ENCODE data around the gene ZBTB17. TPM values are rescaled to one million over a fixed set of nuclear protein-coding genes. Genes with fewer than 3 reads are reported as not detected.

The ZBTB17 gene
- total RNA-seq, 1 donor: 40.0 TPM

DNA sequence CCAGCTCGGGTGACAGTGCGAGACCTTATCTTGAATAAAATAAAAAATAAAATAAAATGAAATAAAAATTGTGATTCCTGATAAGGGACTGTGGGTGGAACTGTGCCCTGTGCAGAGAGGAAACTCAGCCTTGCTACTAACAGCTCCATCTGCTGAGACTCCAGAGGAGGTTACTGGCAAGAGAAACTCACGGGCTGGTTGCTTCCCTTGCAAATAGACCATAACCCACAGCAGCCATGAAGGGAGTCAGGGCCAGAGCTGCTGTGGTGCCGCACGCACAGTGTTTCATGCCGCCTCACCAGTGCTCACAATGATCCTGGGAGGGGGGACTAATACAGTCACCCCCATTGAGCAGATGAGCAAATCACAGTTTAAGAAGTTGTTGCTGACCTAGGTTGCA lies 13.7 kb downstream of the ZBTB17 start:
- Histone ChIP-seq H3K27me3 (ENCODE audit: insufficient read depth, low read length) (no peaks in the 10 kb centered on the region), H3K9me3 (ENCODE audit: low read depth, low read length) (no peaks in the 10 kb centered on the region), H3K4me1 (ENCODE audit: insufficient read depth, low read length) (peaks cover 63% of the 10 kb centered on the region), H3K4me3 (ENCODE audit: low read length) (no peak overlapping the region)

DNA sequence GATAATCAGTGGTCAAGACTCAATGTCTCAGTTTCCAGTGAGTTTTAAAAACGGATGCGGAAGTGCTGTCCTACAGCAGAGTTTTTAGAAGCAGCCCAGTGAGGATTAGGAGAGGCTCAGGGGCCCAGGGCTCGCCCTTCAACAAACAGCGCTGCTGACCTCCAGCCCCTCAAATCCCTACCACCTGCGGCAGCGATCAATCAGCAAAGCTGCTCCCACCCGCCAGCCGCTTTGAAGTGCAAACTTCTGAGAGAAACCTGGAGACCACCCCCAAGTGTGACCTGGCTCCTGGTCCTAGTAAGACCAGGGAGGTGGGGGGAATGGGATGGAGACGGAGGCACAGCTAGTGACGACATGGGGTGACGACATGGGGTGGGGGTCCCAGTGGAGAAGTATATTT lies 14.4 kb downstream of the ZBTB17 start:
- H3K4me3 ChIP-seq (ENCODE audit: low read length): no peak overlapping the region
- H3K4me1 ChIP-seq (ENCODE audit: insufficient read depth, low read length): peaks cover 57% of the 10 kb centered on the region
- no peaks in the 10 kb centered on the region for H3K27me3 ChIP-seq (ENCODE audit: insufficient read depth, low read length)
- H3K9me3 ChIP-seq (ENCODE audit: low read depth, low read length): no peaks in the 10 kb centered on the region

DNA sequence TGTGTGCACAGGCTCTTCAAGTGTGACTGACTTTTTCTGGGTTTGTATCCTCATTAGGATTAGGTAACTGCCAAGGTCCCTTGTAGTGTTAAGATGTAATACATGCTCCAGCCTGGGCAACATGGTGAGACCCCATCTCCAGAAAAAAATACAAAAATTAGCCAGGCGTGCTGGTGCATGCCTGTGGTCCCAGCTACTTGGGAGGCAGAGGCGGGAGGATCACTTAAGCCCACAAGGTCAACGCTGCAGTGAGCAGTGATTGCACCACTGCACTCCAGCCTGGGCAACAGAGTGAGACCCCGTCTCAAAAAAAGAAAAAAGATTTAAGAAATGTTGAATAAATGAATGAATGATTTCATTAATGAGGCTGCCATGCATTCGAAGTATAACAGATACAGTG lies 15.1 kb downstream of the ZBTB17 start:
- Histone ChIP-seq H3K4me1 (ENCODE audit: insufficient read depth, low read length) (peaks cover 50% of the 10 kb centered on the region), H3K9me3 (ENCODE audit: low read depth, low read length) (no peaks in the 10 kb centered on the region), H3K27me3 (ENCODE audit: insufficient read depth, low read length) (no peaks in the 10 kb centered on the region), H3K4me3 (ENCODE audit: low read length) (no peak overlapping the region)

DNA sequence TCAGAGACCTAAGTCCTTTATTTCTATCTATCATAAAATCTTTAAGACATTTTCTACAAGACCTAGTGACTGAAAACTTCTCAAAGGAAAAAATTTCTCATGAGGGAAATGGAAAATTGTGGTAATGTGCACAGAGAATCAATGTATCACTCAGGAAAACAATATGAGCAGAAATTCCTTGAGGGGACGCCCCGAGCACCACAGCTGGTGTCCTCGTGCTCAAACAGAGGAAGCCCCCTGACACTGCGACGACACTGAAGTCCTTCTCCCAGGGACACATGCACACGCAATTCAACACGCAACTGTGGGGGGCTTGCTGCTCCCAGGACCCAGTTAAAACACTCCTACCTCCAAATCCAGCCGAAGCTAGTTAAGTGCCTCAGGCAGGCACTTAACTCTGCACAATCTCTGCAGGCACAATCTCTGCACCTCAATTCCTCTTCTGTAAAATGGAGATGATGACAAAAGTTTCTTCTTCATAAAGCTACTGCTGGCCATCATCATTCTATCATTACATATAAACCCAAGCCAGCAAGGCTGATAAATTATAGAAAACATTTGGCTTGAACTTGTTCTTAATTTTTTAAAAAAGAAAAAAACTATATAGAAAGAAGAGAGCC lies 16.0 kb downstream of the ZBTB17 start:
- Histone ChIP-seq H3K9me3 (ENCODE audit: low read depth, low read length) (no peaks in the 10 kb centered on the region), H3K4me3 (ENCODE audit: low read length) (no peak overlapping the region), H3K27me3 (ENCODE audit: insufficient read depth, low read length) (no peaks in the 10 kb centered on the region), H3K4me1 (ENCODE audit: insufficient read depth, low read length) (peaks cover 42% of the 10 kb centered on the region)

DNA sequence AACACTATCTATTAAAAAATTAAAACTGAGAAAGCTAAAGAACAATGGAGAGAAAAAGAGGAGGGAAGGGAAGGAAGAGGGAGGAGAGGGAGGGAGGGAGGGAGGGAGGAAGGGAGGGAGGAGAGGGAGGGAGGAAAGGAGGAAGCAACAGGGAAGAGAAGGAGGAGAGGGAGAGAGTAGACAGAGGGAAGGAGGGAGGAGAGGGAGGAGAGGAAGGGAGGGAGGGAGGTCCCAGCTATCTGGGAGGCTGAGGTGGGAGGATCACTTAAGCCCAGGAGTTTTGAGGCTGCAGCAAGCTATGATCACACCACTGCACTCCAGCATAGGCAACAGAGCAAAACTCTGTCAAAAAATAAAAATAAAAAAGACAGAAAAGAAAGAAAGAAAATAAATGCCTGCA lies 16.5 kb downstream of the ZBTB17 start:
- no peak overlapping the region for H3K4me3 ChIP-seq (ENCODE audit: low read length)
- no peaks in the 10 kb centered on the region for H3K27me3 ChIP-seq (ENCODE audit: insufficient read depth, low read length)
- H3K9me3 ChIP-seq (ENCODE audit: low read depth, low read length): no peaks in the 10 kb centered on the region
- peaks cover 41% of the 10 kb centered on the region for H3K4me1 ChIP-seq (ENCODE audit: insufficient read depth, low read length)

DNA sequence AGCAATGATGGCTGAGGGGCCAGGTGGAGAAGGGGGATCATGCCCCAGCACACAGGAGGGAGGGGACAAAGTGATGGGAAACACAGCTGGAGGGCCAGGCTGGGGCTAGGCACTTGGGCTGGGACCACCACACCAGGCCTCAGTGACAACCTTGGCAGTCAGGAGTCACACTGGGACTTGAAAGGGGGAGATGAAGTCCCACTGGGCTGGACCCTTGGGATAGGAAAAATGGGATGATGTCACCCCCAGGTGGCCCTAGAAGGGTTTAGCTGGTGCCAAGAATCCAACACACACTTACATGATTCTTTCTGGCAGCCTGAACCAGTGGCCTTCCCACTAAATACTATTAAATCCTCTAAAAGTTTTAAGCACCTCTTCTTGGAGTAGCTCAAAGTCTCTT lies 17.1 kb downstream of the ZBTB17 start:
- H3K27me3 ChIP-seq (ENCODE audit: insufficient read depth, low read length): no peaks in the 10 kb centered on the region
- H3K9me3 ChIP-seq (ENCODE audit: low read depth, low read length): no peaks in the 10 kb centered on the region
- H3K4me3 ChIP-seq (ENCODE audit: low read length): no peak overlapping the region
- peaks cover 42% of the 10 kb centered on the region for H3K4me1 ChIP-seq (ENCODE audit: insufficient read depth, low read length)

DNA sequence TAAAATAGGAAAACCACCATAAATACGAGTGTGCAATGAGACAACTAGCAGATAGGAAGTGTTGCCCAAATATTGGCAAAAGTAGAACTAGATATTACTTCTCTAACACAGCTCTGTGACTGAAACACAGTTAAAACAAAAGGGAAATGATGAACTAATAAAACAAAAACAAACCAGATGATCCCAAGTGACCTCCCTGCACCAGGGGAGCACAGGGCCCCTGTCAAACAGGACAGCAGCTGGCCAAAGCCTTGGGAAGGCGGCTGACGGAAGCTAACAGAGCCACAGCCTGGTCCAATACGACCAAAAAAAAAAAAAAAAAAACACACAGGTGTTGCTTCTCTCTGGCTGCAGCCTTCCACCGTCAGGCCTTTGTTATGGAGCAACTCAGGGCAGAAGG lies 17.8 kb downstream of the ZBTB17 start:
- no peaks in the 10 kb centered on the region for H3K9me3 ChIP-seq (ENCODE audit: low read depth, low read length)
- H3K27me3 ChIP-seq (ENCODE audit: insufficient read depth, low read length): no peaks in the 10 kb centered on the region
- H3K4me1 ChIP-seq (ENCODE audit: insufficient read depth, low read length): peaks cover 42% of the 10 kb centered on the region
- no peak overlapping the region for H3K4me3 ChIP-seq (ENCODE audit: low read length)

DNA sequence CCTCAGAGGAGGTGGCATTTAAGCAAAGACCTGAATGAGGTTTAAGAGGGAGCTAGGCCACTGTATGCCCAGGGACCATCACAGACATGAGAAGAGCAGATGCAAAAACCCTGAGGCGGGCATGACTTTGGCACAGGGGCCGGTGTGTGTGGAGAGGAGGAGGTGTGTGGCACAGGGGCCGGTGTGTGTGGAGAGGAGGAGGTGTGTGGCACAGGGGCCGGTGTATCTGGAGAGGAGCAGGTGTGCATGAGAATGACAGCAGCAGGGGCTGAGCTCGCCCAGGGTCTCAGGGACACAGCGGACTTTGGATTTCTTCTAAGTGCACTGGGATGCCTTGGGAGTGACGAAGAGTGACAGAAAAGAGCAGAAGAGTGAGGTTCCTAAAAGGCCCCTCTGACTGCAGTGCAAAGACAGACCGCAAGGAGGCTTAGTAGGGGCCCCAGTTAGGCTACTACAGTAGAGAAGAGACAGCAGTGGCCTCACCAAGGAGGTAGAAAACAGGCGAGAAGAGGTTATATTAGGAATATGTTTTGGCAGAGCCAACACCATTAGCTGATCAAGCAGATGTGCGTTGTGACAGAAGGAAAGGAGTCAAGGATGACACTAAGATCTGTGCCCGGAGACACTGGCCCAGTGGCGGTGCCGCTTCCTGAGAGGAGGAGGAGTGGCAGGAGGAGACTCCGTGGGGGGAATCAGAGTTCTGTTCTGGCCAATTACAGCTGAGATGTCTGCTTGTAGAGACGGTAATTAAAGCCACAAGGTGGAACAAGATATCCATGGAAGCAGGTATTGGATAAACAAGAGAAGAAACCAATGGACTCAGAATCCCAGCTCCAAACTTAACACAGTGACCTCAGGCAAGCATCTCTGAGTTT lies 18.4 kb downstream of the ZBTB17 start:
- Histone ChIP-seq H3K4me3 (ENCODE audit: low read length) (no peak overlapping the region), H3K27me3 (ENCODE audit: insufficient read depth, low read length) (no peaks in the 10 kb centered on the region), H3K9me3 (ENCODE audit: low read depth, low read length) (no peaks in the 10 kb centered on the region), H3K4me1 (ENCODE audit: insufficient read depth, low read length) (peaks cover 42% of the 10 kb centered on the region)

DNA sequence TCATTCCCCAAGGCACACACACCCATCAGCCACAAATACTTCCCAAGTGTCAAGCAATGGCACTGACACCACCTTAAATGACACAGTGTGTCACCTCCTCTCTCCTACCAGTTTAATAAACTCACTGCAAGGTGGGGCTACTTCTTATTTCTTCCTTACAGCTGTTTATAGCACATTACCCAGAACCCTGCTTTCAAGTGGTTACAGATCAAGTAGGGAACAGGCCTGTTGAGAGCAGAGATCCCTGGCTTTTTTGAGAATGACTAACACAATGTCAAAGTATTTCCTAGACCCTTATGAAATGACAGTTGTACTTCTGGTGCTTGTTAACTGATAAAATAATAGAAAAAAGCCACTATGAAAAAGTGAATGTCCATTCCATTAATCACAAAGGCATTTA lies 19.8 kb downstream of the ZBTB17 start:
- Histone ChIP-seq H3K4me1 (ENCODE audit: insufficient read depth, low read length) (peaks cover 52% of the 10 kb centered on the region), H3K4me3 (ENCODE audit: low read length) (no peak overlapping the region), H3K27me3 (ENCODE audit: insufficient read depth, low read length) (no peaks in the 10 kb centered on the region), H3K9me3 (ENCODE audit: low read depth, low read length) (no peaks in the 10 kb centered on the region)

DNA sequence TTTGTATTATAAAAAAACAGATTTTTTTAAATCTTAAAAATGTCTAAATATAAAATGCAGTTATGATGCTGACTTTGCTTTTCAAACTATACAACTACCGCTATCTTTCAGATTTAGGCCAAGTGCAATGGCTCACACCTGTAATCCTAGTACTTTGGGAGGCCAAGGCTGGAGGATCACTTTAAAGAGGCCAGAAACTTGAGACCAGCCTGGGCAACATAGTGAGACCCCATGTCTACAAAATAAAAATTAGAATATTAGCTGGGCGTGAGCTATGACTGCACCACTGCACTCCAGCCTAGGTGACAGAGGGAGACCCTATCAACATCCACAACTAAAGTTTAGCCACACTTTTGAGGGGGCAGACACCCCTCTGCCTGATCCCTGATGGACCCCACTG lies 20.3 kb downstream of the ZBTB17 start:
- Histone ChIP-seq H3K27me3 (ENCODE audit: insufficient read depth, low read length) (no peaks in the 10 kb centered on the region), H3K4me1 (ENCODE audit: insufficient read depth, low read length) (peaks cover 58% of the 10 kb centered on the region), H3K9me3 (ENCODE audit: low read depth, low read length) (no peaks in the 10 kb centered on the region), H3K4me3 (ENCODE audit: low read length) (no peak overlapping the region)

DNA sequence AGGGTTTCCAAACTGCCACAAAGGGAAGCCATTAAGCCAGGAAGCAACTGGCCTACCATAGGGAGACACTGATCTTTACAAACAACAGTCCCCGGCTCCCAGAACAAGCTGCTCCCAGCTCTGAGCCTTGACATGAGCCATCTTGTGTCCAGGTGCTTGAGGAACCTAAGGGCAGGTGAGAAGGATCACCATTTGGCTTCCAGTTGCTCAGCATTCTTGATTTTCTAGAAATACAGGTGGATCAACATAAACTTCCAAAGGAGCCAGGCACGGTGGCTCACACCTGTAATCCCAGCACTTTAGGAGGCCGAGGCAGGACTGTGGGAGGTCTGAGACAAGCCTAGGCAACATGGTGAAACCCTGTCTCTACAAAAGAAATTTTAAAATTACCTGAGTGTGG lies 21.6 kb downstream of the ZBTB17 start:
- no peaks in the 10 kb centered on the region for H3K9me3 ChIP-seq (ENCODE audit: low read depth, low read length)
- no peaks in the 10 kb centered on the region for H3K27me3 ChIP-seq (ENCODE audit: insufficient read depth, low read length)
- no peak overlapping the region for H3K4me3 ChIP-seq (ENCODE audit: low read length)
- H3K4me1 ChIP-seq (ENCODE audit: insufficient read depth, low read length): peaks cover 70% of the 10 kb centered on the region

DNA sequence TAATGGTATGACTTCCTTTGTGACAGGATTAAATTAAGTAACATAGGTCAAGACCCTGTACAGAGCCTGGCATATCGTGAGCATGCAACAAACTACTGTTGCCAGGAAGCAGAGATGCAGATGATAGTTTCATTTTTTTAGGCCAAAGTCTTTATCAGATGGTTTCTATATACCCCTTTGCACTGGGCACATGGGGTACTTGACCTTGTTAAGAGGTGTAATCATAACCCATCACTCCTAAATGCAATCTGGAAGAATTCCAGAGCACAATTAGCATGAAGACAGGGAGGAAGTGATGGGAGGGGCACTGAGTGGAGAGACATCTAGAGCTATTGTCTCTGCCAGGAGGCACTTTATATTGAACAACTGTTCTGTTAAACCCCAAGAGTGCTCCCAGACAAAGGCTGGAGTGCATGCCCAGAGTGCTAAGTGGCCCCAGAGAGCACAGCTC lies 22.1 kb downstream of the ZBTB17 start:
- Histone ChIP-seq H3K4me1 (ENCODE audit: insufficient read depth, low read length) (peaks cover 73% of the 10 kb centered on the region), H3K27me3 (ENCODE audit: insufficient read depth, low read length) (no peaks in the 10 kb centered on the region), H3K4me3 (ENCODE audit: low read length) (no peak overlapping the region), H3K9me3 (ENCODE audit: low read depth, low read length) (no peaks in the 10 kb centered on the region)

DNA sequence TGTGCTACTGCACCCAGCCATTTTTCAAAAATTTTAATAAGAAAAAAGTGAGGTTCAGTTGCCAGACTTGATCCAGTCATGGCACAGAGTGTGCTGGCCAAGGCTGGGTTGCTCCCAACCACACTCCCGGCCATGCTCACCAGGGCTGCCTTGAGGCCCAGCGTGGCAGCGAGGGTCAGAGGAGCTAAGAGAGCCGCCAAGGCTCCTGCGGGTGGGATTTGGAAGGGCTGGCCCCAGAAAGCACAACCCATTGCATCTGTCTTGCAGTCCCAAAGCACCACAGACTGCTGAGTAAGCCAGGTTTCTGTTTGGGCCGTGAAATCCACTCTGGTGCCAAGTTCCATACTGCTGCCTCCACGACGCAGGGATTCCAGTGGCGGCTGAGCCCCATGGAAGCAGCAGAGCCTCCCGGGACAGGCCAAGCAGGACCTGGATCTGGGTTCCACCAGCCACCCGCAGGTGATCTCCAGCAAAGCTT lies 22.6 kb downstream of the ZBTB17 start:
- no peak overlapping the region for H3K4me3 ChIP-seq (ENCODE audit: low read length)
- no peaks in the 10 kb centered on the region for H3K27me3 ChIP-seq (ENCODE audit: insufficient read depth, low read length)
- H3K4me1 ChIP-seq (ENCODE audit: insufficient read depth, low read length): peaks cover 73% of the 10 kb centered on the region
- H3K9me3 ChIP-seq (ENCODE audit: low read depth, low read length): no peaks in the 10 kb centered on the region

DNA sequence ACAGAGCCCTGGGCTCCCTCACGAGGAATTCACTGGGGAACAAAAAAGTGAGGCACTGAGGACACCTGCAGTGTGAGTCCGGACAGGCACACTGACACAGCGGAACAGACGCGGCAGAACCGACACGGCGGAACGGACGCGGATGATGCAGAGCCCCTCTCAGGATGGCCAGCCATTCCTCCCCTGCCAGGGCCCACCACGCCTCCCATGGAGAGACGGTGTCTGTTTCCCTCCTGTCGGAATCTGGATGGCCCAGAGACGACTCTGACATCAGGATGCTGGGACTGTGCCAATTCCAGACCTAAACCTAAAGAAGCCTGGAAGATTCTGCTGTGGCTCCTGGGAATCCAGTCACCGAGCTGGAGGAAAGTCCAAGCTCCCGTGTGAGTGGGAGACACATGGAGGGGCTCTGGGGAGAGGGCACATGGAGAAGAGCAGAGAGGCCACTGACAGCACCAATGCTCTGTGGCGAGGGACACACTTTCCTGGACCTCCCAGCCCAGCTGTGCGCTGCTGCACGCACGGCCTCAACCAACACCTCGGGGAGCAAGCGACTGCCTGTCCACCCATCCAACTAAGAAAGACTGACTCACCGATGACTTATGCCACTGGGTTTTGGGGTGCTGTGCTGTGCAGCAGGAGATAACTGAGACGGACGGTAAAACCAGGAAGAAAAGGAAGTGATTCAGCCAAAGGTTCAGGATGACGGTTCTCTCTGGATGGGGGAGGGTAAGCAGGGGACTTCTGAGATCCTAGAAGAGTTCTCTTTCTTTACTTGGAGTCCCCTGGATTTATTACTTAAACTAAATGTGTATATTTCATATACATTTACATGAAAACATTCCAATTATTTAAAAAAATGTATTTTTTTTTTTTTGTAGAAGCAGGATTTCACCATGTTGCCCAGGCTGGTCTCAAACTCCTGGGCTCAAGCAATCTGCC lies 23.3 kb downstream of the ZBTB17 start:
- Histone ChIP-seq H3K4me1 (ENCODE audit: insufficient read depth, low read length) (peaks cover 73% of the 10 kb centered on the region), H3K4me3 (ENCODE audit: low read length) (no peak overlapping the region), H3K9me3 (ENCODE audit: low read depth, low read length) (no peaks in the 10 kb centered on the region), H3K27me3 (ENCODE audit: insufficient read depth, low read length) (no peaks in the 10 kb centered on the region)
